GM21825 (cell line): Measurements from ENCODE around the gene SLC13A2.

Experiments used
- ATAC-seq: cut with Tn5 transposase; IDR thresholded peaks from one replicate; pipeline ENCODE4 v1.9.1; 2021; ENCODE audit warnings: mild to moderate bottlenecking, moderate library complexity; ENCODE audit not compliant: unreplicated experiment

Gene SLC13A2

DNA sequence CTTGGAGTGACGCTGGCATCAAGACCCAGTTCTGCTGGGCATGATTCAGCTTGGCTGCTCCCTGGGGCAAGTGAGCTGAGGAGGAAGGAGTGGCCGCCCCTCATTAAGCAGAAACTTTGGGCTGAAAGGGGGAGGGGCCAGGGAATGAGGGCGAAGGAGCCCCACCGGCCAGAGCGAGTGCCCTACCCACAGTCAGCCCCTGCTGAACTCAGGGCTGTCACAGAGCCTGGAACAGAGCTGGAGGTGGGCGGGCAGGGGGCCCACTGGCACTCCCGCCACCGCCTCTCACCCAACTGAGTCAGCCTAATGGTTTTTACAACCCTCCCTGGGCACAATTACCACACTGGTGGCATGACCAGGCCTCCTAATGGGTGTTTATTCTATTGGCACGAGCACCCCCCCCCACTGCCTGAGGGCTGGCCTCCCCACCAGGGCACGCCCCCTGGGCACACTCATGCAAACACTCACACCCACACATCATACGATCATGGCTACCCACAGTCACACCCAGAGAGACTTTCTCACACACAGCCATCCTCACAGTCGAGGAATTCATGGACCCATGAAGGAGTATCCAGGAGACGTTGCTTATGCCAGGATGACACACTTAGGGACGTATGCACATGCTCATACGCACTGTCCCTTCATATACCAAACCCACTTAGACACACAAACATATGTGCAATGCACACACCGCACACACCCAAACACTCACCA is 59.8 kb downstream of the SLC13A2 start:
- ATAC-seq: no peak

DNA sequence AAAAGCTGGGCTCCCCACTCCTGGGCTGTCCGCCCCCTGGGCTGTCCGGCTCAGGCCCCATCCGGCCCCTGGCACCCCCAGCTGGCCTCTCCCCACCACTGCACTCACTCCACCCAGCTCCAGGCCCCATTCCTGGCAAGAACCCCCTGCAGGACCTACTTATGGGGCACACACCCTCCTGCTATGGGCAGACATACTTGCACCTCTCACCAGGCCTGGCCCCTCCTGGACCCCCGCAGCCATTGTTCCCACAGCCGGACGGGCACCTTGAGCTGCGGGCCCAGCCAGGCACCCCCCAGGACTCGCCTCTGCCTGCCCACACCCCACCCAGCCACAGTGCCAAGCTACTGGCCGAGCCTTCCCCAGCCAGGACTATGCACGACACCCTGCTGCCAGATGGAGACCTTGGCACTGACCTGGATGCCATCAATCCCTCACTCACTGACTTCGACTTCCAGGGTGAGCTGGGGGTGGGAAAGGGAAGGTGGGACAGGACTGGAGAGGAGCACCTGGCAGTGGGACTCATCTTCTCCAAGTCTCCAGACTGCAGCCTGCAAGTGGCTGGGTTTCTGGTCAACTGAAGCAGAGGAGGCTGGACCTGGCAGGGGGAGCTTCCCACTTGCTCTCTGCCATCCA is 61.4 kb downstream of the SLC13A2 start:
- ATAC-seq: no peak

DNA sequence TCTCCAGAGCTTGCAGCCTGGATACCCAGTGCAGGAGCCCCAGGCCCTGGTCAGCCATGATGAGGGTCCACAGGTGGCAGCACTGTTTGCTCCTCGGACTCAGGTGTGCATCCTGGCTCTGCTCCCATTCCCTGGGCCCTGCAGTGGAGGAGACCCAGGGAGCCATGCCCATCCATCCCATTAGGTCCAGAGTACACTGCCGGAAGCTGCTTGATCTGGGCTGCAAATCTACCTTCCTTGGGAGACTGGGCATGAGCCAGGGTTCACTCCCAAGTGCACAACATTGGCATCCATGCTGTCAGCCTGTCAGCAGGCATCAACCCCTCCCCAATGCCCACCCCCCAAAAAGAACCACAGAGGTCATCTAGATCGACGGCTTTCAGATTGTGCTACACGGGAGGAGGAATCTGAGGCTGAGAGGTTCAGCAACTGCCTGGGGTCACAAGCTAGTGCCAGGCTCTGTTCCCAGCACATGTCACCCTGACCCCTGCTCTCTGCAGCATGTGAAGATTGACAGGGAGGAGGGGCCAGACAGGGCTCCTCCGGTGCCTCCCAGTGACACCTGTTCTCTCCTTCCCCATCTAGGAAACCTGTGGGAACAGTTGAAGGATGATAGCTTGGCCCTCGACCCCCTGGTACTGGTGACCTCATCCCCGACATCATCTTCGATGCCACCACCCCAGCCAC is 63.2 kb downstream of the SLC13A2 start:
- no peak for ATAC-seq

DNA sequence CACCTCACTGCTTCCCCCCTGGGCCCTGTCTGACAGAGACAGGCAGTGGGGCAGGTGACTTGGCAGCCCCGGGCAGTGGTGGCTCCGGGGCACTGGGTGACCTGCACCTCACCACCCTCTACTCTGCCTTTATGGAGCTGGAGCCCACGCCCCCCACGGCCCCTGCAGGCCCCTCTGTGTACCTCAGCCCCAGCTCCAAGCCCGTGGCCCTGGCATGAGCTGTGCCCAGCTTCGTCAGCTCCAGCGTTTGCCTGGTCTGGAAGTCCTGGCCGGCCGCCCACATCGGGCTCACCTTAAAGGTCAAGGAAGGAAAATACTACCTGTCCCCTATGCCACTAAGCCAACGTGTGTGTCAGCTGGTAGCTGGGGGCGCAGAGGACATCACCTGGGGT is 63.8 kb downstream of the SLC13A2 start:
- no peak for ATAC-seq

DNA sequence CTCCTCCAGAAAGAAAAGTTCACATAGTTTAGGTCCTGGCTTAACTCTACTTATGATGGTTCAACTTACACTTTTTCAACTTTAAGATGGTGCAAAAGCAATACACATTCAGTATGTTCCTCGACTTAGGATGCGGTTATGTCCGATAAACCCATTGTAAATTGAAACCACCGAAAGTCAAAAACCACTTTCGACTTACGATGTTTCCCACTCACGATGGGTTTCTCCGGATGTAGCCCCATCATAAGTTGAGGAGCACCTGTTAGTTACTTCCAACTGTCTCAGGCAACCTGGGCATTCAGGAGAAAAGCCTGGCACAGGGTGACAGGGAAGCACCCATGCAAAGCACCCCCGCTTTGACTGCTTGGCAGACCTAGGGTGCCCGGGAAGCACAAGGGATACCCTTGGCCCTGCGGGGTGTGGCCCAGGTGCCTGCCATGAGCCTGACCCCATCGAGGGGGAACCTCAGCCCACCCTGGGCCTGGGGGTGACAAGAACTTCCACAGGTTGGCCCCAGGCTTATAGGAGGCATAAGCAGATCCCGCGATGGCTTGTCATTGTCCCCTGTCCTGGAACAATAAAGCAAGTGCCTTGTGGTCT is 65.0 kb downstream of the SLC13A2 start:
- ATAC-seq: no peak

DNA sequence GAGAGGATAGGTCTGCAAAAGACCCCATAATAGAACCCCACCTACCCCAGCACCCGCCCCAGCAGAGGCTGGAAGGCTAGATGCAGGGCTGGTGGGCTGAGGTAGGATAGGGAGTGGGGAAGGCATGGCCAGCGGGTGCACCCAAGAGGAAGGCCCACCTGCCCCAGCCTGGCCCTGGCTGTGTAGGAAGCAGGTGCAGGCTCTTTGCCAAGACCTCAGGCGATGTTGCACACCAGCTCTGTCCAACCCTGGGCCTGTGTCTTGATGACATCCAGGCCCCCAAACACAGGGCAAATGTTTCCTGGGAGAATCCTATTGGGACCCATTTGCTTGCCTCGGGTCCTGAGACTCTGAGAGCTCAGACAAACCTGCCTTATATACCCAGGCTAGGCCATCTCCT is 66.8 kb downstream of the SLC13A2 start:
- no peak for ATAC-seq

DNA sequence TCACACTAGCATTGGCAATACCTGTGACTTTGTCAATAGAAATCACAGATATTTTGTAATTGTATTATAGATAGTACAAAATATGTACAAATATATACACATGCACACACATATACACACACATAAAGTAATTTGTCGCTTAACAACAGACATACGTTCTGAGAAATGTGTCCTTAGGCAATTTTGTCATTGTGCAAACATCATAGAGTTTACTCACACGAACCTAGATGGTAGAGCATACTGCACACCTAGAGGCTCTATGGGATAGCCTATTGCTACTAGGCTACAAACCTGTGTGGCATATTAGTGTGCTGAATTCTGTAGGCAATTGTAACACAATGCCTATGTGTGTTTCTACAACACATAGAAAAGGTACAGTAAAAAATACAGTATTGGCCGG is 68.0 kb downstream of the SLC13A2 start:
- ATAC-seq: no peak

DNA sequence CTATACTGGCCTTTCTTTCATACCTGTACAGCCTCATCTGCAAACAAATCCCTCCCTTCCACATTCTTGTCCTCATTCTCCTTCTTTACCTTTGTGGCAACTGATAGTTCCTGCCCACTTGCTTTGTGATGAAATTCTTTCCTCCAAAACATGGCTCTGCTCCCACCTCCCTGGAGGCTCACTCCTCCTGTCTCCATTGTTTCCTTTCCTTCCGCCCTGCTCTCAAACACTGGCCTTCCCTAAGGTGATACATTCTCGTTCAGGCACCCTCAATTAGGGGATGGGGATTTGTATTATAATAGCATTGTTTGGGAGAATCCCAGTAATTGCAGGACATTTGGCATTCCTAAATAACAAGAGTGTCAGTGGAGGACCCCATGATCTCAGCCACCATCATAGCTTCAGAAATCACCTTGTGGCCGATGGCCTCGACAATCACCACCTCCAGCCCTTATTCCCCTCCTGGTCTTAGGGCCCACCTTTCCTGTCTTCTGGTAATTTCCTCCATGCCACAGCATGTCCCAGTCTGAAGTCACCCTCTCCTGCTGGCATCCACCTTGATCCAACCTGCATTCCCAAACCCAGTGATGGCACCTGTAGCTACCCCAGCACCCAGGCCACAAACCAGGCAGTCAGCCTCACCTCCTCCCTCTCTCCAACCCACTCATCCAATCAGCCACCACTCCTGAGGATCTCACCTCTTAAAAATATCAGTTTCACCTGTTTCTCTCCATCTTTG is 71.1 kb downstream of the SLC13A2 start:
- no peak for ATAC-seq

DNA sequence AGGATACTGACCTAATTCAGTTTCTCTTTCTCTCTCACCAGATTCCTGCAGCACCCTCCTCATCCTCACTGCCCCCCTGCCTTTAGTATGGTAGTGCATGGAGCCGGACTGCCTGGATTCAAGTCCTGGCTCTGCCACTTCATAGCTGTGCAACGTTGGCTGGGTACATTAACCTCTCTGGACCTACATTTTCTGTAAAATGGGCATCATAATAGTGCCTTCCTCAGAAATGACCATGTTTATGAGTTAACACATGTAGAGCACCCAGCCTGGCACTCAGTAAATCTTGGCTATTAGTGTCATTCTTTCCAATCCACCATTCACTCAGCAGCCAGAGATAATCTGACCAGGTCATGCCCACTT is 71.7 kb downstream of the SLC13A2 start:
- ATAC-seq: no peak

DNA sequence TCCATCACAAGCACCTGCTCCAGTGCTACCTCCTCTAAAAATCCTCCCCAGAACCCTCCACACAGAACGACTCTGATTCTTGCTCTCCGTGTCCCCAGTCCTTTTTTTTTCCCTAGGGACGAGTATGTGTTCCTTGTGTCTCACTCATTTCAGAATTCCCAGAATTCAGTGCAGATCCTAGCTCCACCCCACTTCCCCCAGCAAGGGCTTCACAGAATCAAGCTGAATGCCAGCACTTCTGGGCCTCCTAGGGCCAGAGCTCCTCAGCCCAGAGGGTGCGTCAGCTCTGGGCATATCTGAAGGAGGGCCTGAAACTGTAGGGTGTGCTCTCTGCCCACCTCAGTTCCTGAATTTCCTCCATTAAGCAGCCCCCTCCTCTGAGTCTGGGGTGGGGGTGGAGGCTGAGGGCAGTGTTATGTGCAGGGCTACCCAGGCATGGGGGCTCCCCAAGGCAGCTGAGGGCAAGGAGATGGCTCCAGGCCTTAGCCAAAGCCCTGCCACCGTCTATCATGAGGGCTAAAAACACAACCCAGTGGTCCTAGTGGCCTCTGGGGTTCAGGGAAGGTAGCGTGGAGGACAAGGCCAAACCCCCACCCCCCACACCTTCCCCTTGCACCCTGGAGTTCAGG is 72.5 kb downstream of the SLC13A2 start:
- ATAC-seq: no peak

DNA sequence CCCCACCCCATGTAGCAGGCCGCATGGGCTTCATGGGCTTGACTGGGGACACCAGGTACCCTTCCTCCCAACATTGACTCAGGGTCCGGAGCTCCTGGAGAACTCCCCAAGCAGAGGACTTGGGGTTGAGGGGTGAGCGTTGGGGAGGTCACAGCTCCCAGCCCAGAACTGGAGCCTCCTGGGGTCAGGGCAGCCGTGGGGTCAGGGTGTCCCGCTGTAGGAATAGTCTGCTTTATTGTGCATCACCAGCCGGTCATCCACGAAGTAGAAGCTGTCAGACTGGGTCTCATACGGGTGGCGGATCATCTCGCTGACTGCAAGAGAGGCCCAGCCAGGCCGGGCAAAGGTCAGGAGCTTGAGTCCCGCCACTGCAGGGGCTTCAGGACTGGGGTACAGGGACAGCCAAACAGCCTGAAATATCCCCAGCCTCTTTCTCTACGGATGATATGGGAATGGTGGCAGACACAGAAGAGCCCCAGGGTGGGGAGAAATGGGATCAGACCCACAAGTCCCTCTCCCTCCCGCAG is 73.7 kb downstream of the SLC13A2 start:
- no peak for ATAC-seq
